GM18511 (cell line): ENCODE results near the gene SH3RF3.

ENCODE experiments used
- ATAC-seq: cut with Tn5 transposase; IDR thresholded peaks from one replicate; pipeline ENCODE4 v1.9.1; 2021; ENCODE audit warnings: mild to moderate bottlenecking, moderate library complexity; ENCODE audit not compliant: unreplicated experiment

SH3RF3 gene

GRCh38 chr2:109510136-109511028 is 381.4 kb downstream of the SH3RF3 start:
- ATAC-seq = no peak

GRCh38 chr2:109511168-109511567 is 382.2 kb downstream of the SH3RF3 start:
- ATAC-seq = no peak

GRCh38 chr2:109512076-109512475 is 383.1 kb downstream of the SH3RF3 start:
- no peak for ATAC-seq

- ATAC-seq = no peak
These were observed 384.2 kb downstream of the SH3RF3 start for GRCh38 chr2:109513230-109513629.

- peak; percentile 83 for ATAC-seq
These were observed 385.0 kb downstream of the SH3RF3 start for GRCh38 chr2:109513749-109514588.

GRCh38 chr2:109514857-109515256 is 385.9 kb downstream of the SH3RF3 start:
- ATAC-seq = no peak

GRCh38 chr2:109516445-109517117 is 387.6 kb downstream of the SH3RF3 start:
- ATAC-seq = no peak

- no peak for ATAC-seq
These were observed 388.3 kb downstream of the SH3RF3 start for GRCh38 chr2:109517118-109517889.

- no peak for ATAC-seq
These were observed 390.5 kb downstream of the SH3RF3 start for GRCh38 chr2:109519513-109519912.

GRCh38 chr2:109521233-109522062 is 392.4 kb downstream of the SH3RF3 start:
- no peak for ATAC-seq

- no peak for ATAC-seq
These were observed 393.0 kb downstream of the SH3RF3 start for GRCh38 chr2:109522063-109522374.

- no peak for ATAC-seq
These were observed 394.1 kb downstream of the SH3RF3 start for GRCh38 chr2:109523121-109523520.

GRCh38 chr2:109523536-109524361 is 394.7 kb downstream of the SH3RF3 start:
- no peak for ATAC-seq

- ATAC-seq = no peak
These were observed 396.8 kb downstream of the SH3RF3 start for GRCh38 chr2:109525836-109526235.

- no peak for ATAC-seq
These were observed 397.5 kb downstream of the SH3RF3 start for GRCh38 chr2:109526442-109526970.

GRCh38 chr2:109527079-109527478 is 398.1 kb downstream of the SH3RF3 start:
- no peak for ATAC-seq

- ATAC-seq = no peak
These were observed 399.1 kb downstream of the SH3RF3 start for GRCh38 chr2:109527846-109528705.
